ENCODE measurements around the gene OR2T10.
"Not testable (repeated sequence)": the region's sequence is repeated elsewhere in the genome, so short reads cannot be mapped to it uniquely, and the experiment has no call there.

Gene OR2T10

DNA sequence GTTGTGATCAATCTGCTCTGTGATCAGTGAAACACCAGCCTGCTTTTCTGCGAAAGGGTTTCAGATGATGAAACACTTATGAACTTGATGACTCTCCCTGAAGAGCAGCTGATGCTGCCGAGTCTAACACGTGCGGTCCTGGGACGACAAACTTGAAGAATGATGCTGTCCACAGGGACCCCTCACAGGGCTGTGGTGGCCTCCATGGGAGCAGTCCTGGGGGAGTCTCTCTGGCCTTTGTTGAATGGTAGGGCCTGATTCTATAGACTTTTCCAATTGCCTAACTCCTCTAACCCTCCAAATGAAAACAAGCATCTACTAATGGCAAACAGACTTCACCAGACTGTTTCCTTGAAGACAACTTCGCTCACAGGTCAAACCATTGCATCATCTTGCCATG, at the start of gene OR2T10:
OR2T10 (minus strand) TSS at position 112 of the 400 bp plus-strand sequence. CDS start 3,932 bp downstream, outside the sequence.
- no peak for DNase-seq (ENCODE audit: low read depth in 3 of 3)

GRCh38 chr1:248645178-248645577, 47.7 kb upstream of the OR2T10 start, which contains the start of gene OR2T35:
Gene OR2T35, minus strand, starts transcription at chr1:248645278. Its CDS starts 6,020 bp downstream, at chr1:248639258.
- not testable (repeated sequence) for DNase-seq (ENCODE audit: low read depth in 3 of 3)

DNA sequence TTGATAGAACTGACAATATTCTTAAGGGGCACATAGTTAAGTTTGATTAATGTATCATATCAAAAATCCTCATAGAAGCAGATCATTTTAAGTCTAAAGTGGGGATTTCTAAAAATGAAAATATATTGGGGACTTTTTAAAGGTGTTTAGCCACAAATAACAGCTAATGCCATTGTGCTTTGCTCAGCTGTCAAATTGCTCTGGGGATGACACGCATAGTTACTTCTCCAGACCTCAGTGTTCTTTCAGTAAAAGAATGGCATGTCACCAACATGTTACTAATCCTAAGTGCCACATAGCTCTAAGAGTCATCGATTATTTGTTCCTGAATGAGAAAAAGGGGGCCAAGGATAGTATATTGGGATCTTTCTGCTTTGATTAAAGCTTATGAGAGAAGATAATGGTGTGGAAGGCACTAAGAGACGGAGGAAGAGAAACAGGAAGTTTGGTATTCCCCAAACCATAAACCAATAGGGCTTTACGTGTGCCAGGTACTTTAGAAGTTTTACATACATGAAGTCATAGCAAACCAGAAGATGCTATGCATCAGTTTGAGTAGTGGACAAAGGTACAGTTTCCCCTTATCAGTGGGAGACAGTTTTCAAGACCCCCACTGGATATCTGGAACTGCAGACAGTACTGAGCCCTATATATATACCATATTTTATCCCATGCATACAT, 45.6 kb upstream of the OR2T10 start:
- not testable (repeated sequence) for DNase-seq (ENCODE audit: low read depth in 3 of 3)

DNA sequence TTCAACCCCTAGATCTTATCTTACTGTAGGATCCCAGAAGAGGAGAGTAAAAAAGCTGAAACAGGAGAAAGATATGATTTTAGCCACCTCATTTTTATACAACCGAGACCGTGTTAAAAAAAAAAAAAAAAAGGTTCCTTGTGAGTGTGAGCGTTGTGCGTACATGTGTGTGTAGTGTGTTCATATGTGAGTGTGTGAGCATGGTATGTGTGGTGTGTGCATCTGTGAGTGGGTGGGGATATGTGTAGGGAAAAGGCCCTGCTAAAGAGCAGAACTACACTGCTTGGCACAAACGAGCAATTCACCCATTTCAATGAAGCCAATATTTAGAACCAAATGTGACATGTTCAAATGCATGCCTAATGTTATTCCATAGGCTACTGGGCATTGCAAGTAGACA, 44.1 kb upstream of the OR2T10 start:
- not testable (repeated sequence) for DNase-seq (ENCODE audit: low read depth in 3 of 3)

- not testable (repeated sequence) for DNase-seq (ENCODE audit: low read depth in 3 of 3)
Observed at GRCh38 chr1:248640906-248641305, 43.4 kb upstream of the OR2T10 start.

DNA sequence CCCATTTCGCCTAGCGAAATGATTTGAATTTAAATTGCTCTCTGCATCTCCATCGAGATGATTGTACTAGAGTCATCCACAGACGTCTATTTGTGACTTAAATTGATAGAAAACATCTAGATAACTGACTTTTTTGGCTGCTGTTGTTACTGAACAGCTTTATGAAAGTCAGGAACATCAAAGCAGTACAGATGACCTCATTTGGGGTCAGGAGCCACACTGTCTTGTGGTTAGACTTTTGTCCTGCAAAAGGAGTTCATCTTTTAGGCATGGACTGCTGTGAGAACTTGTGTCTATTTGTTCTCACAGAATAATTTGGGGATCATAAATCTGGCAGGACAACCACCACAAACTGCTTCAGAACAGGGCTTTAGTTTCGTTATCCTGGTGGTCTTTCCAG, 42.2 kb upstream of the OR2T10 start:
- DNase-seq (ENCODE audit: low read depth in 3 of 3): not testable (repeated sequence)

DNA sequence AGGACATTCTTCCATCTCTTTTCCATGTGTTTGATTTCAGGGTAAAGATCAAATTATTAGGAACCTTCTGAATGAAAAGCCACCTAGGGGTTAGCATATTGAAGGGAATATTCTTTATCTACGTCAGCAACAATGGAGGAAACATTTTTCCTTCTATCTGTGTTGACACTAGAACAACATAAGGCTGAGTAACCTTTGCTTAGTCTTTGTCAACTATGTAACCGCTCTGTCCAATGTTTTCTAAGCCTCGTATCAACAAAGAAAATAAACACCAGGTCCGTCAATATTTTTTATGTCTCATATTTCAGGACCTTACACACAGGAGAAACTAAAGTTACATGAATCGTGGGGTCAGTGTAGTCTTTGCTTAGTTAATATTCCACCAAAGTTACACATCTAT, 39.1 kb upstream of the OR2T10 start:
- DNase-seq (ENCODE audit: low read depth in 3 of 3): not testable (repeated sequence)

- DNase-seq (ENCODE audit: low read depth in 3 of 3): not testable (repeated sequence)
Observed at GRCh38 chr1:248634991-248635390, 37.5 kb upstream of the OR2T10 start, which contains the start of gene OR2T11. Gene OR2T11, minus strand, starts transcription at chr1:248635091. Its CDS starts 7,963 bp downstream, at chr1:248627128.

GRCh38 chr1:248631354-248632008, 34.0 kb upstream of the OR2T10 start:
- DNase-seq (ENCODE audit: low read depth in 3 of 3): no peak

- DNase-seq (ENCODE audit: low read depth in 3 of 3): no peak
Observed at GRCh38 chr1:248630551-248630950, 33.1 kb upstream of the OR2T10 start.

GRCh38 chr1:248627971-248628844, 30.7 kb upstream of the OR2T10 start:
- no peak for DNase-seq (ENCODE audit: low read depth in 3 of 3)

- no peak for DNase-seq (ENCODE audit: low read depth in 3 of 3)
Observed at GRCh38 chr1:248625971-248626370, 28.5 kb upstream of the OR2T10 start.

GRCh38 chr1:248625166-248625565, 27.7 kb upstream of the OR2T10 start:
- DNase-seq (ENCODE audit: low read depth in 3 of 3): no peak

- DNase-seq (ENCODE audit: low read depth in 3 of 3): no peak
Observed at GRCh38 chr1:248622570-248623001, 25.1 kb upstream of the OR2T10 start.

- no peak for DNase-seq (ENCODE audit: low read depth in 3 of 3)
Observed at GRCh38 chr1:248621770-248622169, 24.3 kb upstream of the OR2T10 start.

- peak; percentile 19 to 23 (median 21) for DNase-seq (ENCODE audit: low read depth in 3 of 3)
Observed at GRCh38 chr1:248618878-248619277, 21.4 kb upstream of the OR2T10 start.

DNA sequence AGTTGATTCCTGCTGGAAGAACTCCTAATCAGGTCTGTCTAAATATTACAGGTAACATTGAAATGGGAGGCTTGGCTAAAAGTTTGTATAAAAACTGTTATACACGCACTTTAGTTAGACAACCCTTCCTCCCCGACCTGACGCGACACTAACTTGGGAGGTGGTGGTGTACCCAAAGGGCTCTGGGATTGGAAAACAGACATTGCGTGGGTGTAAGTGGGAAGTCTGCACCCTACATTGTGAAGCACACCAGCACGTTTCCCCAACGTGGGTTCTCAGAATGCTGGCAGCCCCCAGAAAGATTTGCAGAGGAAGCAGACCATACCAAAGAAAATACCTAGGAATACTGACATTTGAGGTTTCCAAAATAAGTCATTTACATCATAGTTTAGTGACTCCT, 20.6 kb upstream of the OR2T10 start:
- no peak for DNase-seq (ENCODE audit: low read depth in 3 of 3)

DNA sequence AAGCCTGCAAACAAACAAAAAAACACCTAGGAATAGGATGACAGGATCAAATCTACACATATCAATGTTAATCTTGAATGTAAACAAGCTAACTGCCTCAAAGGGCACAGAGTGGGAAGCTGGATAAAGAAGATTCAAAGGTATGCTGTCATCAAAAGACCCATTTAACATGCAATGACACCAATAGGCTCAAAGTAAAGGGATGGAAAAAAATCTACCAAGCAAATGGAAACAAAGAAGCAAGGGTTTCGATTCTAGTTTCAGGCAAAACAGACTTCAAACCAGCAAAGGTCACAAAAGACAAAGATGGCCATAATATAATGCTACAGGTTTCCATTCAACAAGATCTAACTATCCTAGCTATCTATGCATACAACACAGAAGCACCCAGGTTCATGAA, 16.2 kb upstream of the OR2T10 start:
- DNase-seq (ENCODE audit: low read depth in 3 of 3): no peak

- no peak for DNase-seq (ENCODE audit: low read depth in 3 of 3)
Observed at GRCh38 chr1:248611883-248612414, 14.4 kb upstream of the OR2T10 start.

DNA sequence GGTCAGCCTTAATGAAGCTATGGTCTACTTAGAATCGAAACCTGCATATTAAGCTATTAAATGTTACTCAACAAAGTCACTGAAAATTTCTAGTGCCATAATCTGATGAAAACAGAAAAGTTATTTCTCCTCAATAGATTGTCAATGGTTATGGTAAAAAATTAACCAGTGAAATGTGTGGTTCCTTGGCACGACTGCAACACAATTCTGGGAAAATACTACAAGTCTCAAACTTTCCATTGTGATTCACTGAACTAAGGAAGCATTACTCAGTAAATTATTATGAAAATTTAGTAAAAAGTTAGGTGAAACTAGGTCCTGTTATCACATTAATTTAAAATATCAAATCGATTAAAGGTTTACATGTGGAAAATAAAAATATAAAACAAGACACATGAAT, 12.8 kb upstream of the OR2T10 start:
- DNase-seq (ENCODE audit: low read depth in 3 of 3): no peak

GRCh38 chr1:248599396-248599795, 1.9 kb upstream of the OR2T10 start:
- no peak for DNase-seq (ENCODE audit: low read depth in 3 of 3)

DNA sequence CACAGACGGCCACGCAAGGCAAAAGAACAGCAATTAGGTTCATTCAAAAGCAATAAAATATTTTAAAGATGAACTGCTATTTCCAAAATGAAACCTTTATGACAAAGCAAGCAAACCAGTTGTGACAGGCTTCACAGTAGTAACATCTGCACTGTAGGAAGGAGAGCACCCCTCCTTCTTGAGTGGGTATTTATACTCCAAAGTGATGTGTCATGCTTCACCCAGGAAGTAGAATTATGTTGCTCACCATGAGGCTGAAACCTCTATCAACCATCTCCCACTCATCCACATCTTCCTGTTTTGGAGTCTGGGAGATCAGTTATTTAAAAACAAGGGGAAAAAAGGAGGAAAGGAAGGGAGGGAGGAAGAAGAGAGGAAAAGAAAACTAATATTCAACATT, 885 bp downstream of the OR2T10 start:
- no peak for DNase-seq (ENCODE audit: low read depth in 3 of 3)

Measured in stimulated activated CD4-positive, alpha-beta T cell treated with anti-CD3 and anti-CD28 coated beads, TNF-alpha, amount 100 ng/mL, for 4 hours (primary cell).